Thymus (tissue), 14 donors: ENCODE results near the gene PRELID1. TPM values are rescaled to one million over a fixed set of nuclear protein-coding genes. Genes with fewer than 3 reads are reported as not detected.
"Not testable (repeated sequence)": the region's sequence is repeated elsewhere in the genome, so short reads cannot be mapped to it uniquely, and the experiment has no call there.

Experiments
- DNase-seq, 9 donors: peaks; one replicate each; pipeline ENCODE4 v3.0.0-alpha.2; 2013; ENCODE audit warnings: low spot score in 9 of 9, low read depth in 6 of 9, missing footprints in 1 of 9
- H3K27ac ChIP-seq, 2 donors: one replicate each; pipeline ENCODE4 v1.5.1; 2013; ENCODE audit warnings: control low read depth in 1 of 2, low read depth in 1 of 2, low read length in 1 of 2, mild to moderate bottlenecking in 1 of 2, moderate library complexity in 1 of 2
- H3K27me3 ChIP-seq, 2 donors: one replicate each; pipeline ENCODE4 v1.5.1; 2013; ENCODE audit warnings: low read length in 1 of 2; ENCODE audit not compliant: control insufficient read depth in 2 of 2, insufficient read depth in 1 of 2
- H3K36me3 ChIP-seq, 2 donors: one replicate each; pipeline ENCODE4 v1.5.1; 2013; ENCODE audit warnings: low read length in 1 of 2, mild to moderate bottlenecking in 1 of 2, moderate library complexity in 1 of 2; ENCODE audit not compliant: control insufficient read depth in 2 of 2, insufficient read depth in 2 of 2
- H3K4me1 ChIP-seq, 2 donors: one replicate each; pipeline ENCODE4 v1.5.1; 2013; ENCODE audit warnings: low read length in 2 of 2; ENCODE audit not compliant: control insufficient read depth in 2 of 2, insufficient read depth in 2 of 2
- H3K4me3 ChIP-seq, 2 donors: one replicate each; pipeline ENCODE4 v1.5.1; 2013; ENCODE audit warnings: low read length in 2 of 2, control low read depth in 1 of 2, mild to moderate bottlenecking in 1 of 2
- H3K9me3 ChIP-seq, 2 donors: one replicate each; pipeline ENCODE4 v1.5.1; 2013; ENCODE audit warnings: low read length in 1 of 2, mild to moderate bottlenecking in 1 of 2; ENCODE audit not compliant: control insufficient read depth in 2 of 2, insufficient read depth in 1 of 2
- WGBS: extraction: QIAGEN DNeasy Blood & Tissue Kit; methylation state at CpG from one replicate; pipeline ENCODE4 v1.1.7; 2013; 5-methylcytosine and 5-hydroxymethylcytosine counted together
- long read RNA-seq, 10 donors: transcript quantifications; one replicate each; lab custom pipeline, GENCODE V29; 2026
- polyA plus RNA-seq: library from polyadenylated mRNA; stranded (reverse); fragments of 200-250 nt; gene quantifications from one replicate; pipeline ENCODE4 v1.2.3, GENCODE V29; 2013
- total RNA-seq: library from RNA; stranded (reverse); fragments of 120-200 nt; gene quantifications from one replicate; pipeline ENCODE4 v1.2.4, GENCODE V29; 2013
- donor health status: healthy.

The PRELID1 gene
- total RNA-seq (105 TPM), polyA plus RNA-seq (79.1 TPM)
- long read RNA-seq, donor 1, transcript PRELID1-201 (5 exons, 1,261 nt): major isoform, 17 of 17 reads
- long read RNA-seq, donor 1, partial matches to known transcripts: 0 of 17 reads
- long read RNA-seq, donor 1, other reads (novel, unspliced or antisense): 0 of 17 reads
- long read RNA-seq, donor 2: 0 reads
- long read RNA-seq, donor 3, transcript PRELID1-201 (5 exons, 1,261 nt): major isoform, 122 of 189 reads
- long read RNA-seq, donor 3, partial matches to known transcripts: 61 of 189 reads
- long read RNA-seq, donor 3, other reads (novel, unspliced or antisense): 0 of 189 reads
- long read RNA-seq, donor 4, transcript PRELID1-201 (5 exons, 1,261 nt): major isoform, 65 of 97 reads
- long read RNA-seq, donor 4, partial matches to known transcripts: 31 of 97 reads
- long read RNA-seq, donor 4, other reads (novel, unspliced or antisense): 0 of 97 reads
- long read RNA-seq, donor 5, transcript PRELID1-201 (5 exons, 1,261 nt): major isoform, 151 of 223 reads
- long read RNA-seq, donor 5, partial matches to known transcripts: 66 of 223 reads
- long read RNA-seq, donor 5, other reads (novel, unspliced or antisense): 0 of 223 reads
- long read RNA-seq, donor 6, transcript PRELID1-201 (5 exons, 1,261 nt): major isoform, 61 of 72 reads
- long read RNA-seq, donor 6, partial matches to known transcripts: 8 of 72 reads
- long read RNA-seq, donor 6, other reads (novel, unspliced or antisense): 0 of 72 reads
- long read RNA-seq, donor 7, transcript PRELID1-201 (5 exons, 1,261 nt): major isoform, 86 of 110 reads
- long read RNA-seq, donor 7, partial matches to known transcripts: 20 of 110 reads
- long read RNA-seq, donor 7, other reads (novel, unspliced or antisense): 0 of 110 reads
- long read RNA-seq, donor 8, transcript PRELID1-201 (5 exons, 1,261 nt): major isoform, 40 of 46 reads
- long read RNA-seq, donor 8, partial matches to known transcripts: 5 of 46 reads
- long read RNA-seq, donor 8, other reads (novel, unspliced or antisense): 0 of 46 reads
- long read RNA-seq, donor 9, transcript PRELID1-201 (5 exons, 1,261 nt): major isoform, 47 of 60 reads
- long read RNA-seq, donor 9, partial matches to known transcripts: 12 of 60 reads
- long read RNA-seq, donor 9, other reads (novel, unspliced or antisense): 0 of 60 reads
- long read RNA-seq, donor 10, transcript PRELID1-201 (5 exons, 1,261 nt): major isoform, 53 of 62 reads
- long read RNA-seq, donor 10, partial matches to known transcripts: 8 of 62 reads
- long read RNA-seq, donor 10, other reads (novel, unspliced or antisense): 0 of 62 reads

- H3K4me1 ChIP-seq: peaks cover 29 to 61% of the 10 kb centered on the region in 2 donors
- peak within 1 kb of the TSS; percentile 73 to 86 for H3K4me3 ChIP-seq
- peaks cover 24 to 52% of the 10 kb centered on the region in 2 donors for H3K36me3 ChIP-seq
- H3K27ac ChIP-seq: peak within 1 kb of the TSS; percentile 55 to 57
- H3K9me3 ChIP-seq: no peaks in the 10 kb centered on the region
- H3K27me3 ChIP-seq: no peaks in the 10 kb centered on the region
- WGBS: under 1% methylated on average over 100 of the region's 100 CpGs
- peak in 6 of 9 donors; percentile 66 to 90 (median 78) for DNase-seq
These were observed at the start of gene PRELID1, which contains the start of gene RAB24 for GRCh38 chr5:177303121-177303924. Gene PRELID1, plus strand, starts transcription at chr5:177303799. Its CDS starts 187 bp downstream, at chr5:177303986. Gene RAB24, minus strand, starts transcription at chr5:177303719. Its CDS starts 431 bp downstream, at chr5:177303288.

- H3K27me3 ChIP-seq: no peaks in the 10 kb centered on the region
- no peaks in the 10 kb centered on the region for H3K4me1 ChIP-seq
- H3K27ac ChIP-seq: no peak overlapping the region
- H3K4me3 ChIP-seq: no peak overlapping the region
- no peak for DNase-seq
- peaks cover 63 to 85% of the 10 kb centered on the region in 2 donors for H3K36me3 ChIP-seq
- no peaks in the 10 kb centered on the region for H3K9me3 ChIP-seq
- WGBS: 88% methylated on average over 5 of the region's 5 CpGs
These were observed 47.3 kb upstream of the PRELID1 start for GRCh38 chr5:177256296-177256695.

- H3K4me1 ChIP-seq, H3K27me3 ChIP-seq, H3K4me3 ChIP-seq, H3K9me3 ChIP-seq, DNase-seq, H3K27ac ChIP-seq: not testable (repeated sequence)
- H3K36me3 ChIP-seq: peaks cover 50 to 75% of the 10 kb centered on the region in 2 donors
- 98% methylated on average over 7 of the region's 7 CpGs for WGBS
These were observed 44.9 kb upstream of the PRELID1 start for GRCh38 chr5:177258711-177259110.

GRCh38 chr5:177260961-177261360, 42.6 kb upstream of the PRELID1 start:
- H3K36me3 ChIP-seq: peaks cover 52 to 74% of the 10 kb centered on the region in 2 donors
- no peaks in the 10 kb centered on the region for H3K9me3 ChIP-seq
- no peak overlapping the region for H3K27ac ChIP-seq
- no peak for DNase-seq
- H3K4me1 ChIP-seq: no peaks in the 10 kb centered on the region
- H3K4me3 ChIP-seq: no peak overlapping the region
- no peaks in the 10 kb centered on the region for H3K27me3 ChIP-seq
- 99% methylated on average over 7 of the region's 7 CpGs for WGBS

GRCh38 chr5:177261510-177261909, 42.1 kb upstream of the PRELID1 start:
- no peak overlapping the region for H3K27ac ChIP-seq
- no peak overlapping the region for H3K4me3 ChIP-seq
- WGBS: 98% methylated on average over 1 of the region's 1 CpG
- H3K27me3 ChIP-seq: no peaks in the 10 kb centered on the region
- H3K9me3 ChIP-seq: no peaks in the 10 kb centered on the region
- H3K36me3 ChIP-seq: peaks cover 54 to 75% of the 10 kb centered on the region in 2 donors
- no peaks in the 10 kb centered on the region for H3K4me1 ChIP-seq
- DNase-seq: no peak

GRCh38 chr5:177264178-177264577, 39.4 kb upstream of the PRELID1 start:
- no peak for DNase-seq
- H3K36me3 ChIP-seq: peaks cover 45 to 72% of the 10 kb centered on the region in 2 donors
- WGBS: 95% methylated on average over 1 of the region's 1 CpG
- no peaks in the 10 kb centered on the region for H3K4me1 ChIP-seq
- no peaks in the 10 kb centered on the region for H3K27me3 ChIP-seq
- no peak overlapping the region for H3K4me3 ChIP-seq
- no peak overlapping the region for H3K27ac ChIP-seq
- H3K9me3 ChIP-seq: no peaks in the 10 kb centered on the region

- WGBS: 97% methylated on average over 16 of the region's 16 CpGs
- no peak for DNase-seq
These were observed 38.2 kb upstream of the PRELID1 start for GRCh38 chr5:177265395-177265794.

More at GRCh38 chr5:177265395-177265794, 38.2 kb upstream of the PRELID1 start:
- no peak overlapping the region for H3K27ac ChIP-seq
- no peaks in the 10 kb centered on the region for H3K27me3 ChIP-seq
- no peak overlapping the region for H3K4me3 ChIP-seq
- H3K36me3 ChIP-seq: peaks cover 40 to 72% of the 10 kb centered on the region in 2 donors
- H3K4me1 ChIP-seq: no peaks in the 10 kb centered on the region
- H3K9me3 ChIP-seq: no peaks in the 10 kb centered on the region
